GM12801 (cell line): ENCODE data around the gene DNAJB11.

Experiments
- CTCF ChIP-seq: IDR thresholded peaks from one replicate; pipeline ENCODE4 v1.5.1; 2011; ENCODE audit warnings: control low read depth; ENCODE audit not compliant: insufficient read length; ENCODE audit errors: extremely low read depth

The DNAJB11 gene

GRCh38 chr3:186600896-186601295 lies 30.4 kb downstream of the DNAJB11 start:
- no peak for TF ChIP-seq CTCF

GRCh38 chr3:186603159-186603558 lies 32.6 kb downstream of the DNAJB11 start:
- TF ChIP-seq CTCF = no peak

- TF ChIP-seq CTCF = no peak
Measured at GRCh38 chr3:186605078-186605477, 34.6 kb downstream of the DNAJB11 start.

GRCh38 chr3:186605561-186606545 lies 35.3 kb downstream of the DNAJB11 start:
- TF ChIP-seq CTCF = no peak

- no peak for TF ChIP-seq CTCF
Measured at GRCh38 chr3:186608624-186609215, 38.2 kb downstream of the DNAJB11 start.

- TF ChIP-seq CTCF = no peak
Measured at GRCh38 chr3:186609247-186609868, 38.8 kb downstream of the DNAJB11 start.

- no peak for TF ChIP-seq CTCF
Measured at GRCh38 chr3:186612065-186612464, 41.5 kb downstream of the DNAJB11 start.
